Medulla oblongata (tissue), 1 donor: ENCODE measurements around the gene GABBR2.

Experiments used
- DNase-seq: peaks from one replicate; pipeline ENCODE4 v3.0.0-alpha.2; 2015; ENCODE audit errors: extremely low spot score

The GABBR2 gene

DNA sequence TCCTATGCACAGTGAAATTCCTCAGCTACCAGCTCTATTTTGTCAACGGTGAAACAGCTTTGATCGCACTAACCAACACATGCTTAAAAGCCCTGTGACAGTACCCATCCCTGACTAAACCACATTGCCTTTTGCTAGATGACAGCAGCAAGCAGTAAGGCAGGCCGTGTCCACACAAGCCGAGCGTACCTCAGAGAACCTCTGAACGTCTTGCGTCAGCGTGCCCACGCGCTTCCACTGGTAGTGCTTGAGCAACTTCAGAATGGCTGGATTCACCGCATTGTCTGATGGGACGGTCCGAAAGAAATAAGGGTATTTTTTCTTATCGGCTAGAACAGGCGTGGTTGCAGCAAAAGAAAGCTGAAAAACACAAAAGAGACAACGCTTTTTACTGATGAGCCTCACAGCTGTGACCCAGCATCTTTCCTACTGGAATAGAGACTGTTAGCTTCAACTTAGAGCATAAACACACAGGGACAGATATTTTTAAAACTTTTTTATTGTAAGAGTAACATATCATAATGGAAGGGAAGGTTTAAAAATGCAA lies 167.0 kb downstream of the GABBR2 start:
- DNase-seq: no peak

GRCh38 chr9:98540476-98540875 lies 168.3 kb downstream of the GABBR2 start:
- no peak for DNase-seq

- no peak for DNase-seq
Observed at GRCh38 chr9:98539954-98540353, 168.8 kb downstream of the GABBR2 start.

- DNase-seq: peak; percentile 10
Observed at GRCh38 chr9:98538626-98539031, 170.1 kb downstream of the GABBR2 start.

DNA sequence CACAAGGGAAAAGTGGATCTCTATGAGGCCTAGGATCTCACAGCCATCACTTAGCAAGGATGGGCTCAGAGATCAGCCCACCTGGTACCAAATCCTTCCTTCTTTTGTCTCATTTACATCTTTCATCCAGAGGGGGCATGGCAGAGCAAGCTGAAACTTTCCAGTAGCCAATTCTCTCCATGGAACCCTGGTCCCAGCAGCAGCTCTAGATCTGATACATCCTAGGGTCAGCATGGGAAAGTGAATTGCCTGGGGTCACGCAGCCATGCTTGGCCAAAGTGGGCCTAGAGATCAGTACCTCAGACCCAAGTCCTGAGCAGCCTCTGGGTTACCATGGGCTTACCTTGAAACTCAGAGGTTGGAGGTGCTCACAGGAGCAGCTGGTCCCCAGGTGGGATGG lies 170.5 kb downstream of the GABBR2 start:
- DNase-seq: no peak

DNA sequence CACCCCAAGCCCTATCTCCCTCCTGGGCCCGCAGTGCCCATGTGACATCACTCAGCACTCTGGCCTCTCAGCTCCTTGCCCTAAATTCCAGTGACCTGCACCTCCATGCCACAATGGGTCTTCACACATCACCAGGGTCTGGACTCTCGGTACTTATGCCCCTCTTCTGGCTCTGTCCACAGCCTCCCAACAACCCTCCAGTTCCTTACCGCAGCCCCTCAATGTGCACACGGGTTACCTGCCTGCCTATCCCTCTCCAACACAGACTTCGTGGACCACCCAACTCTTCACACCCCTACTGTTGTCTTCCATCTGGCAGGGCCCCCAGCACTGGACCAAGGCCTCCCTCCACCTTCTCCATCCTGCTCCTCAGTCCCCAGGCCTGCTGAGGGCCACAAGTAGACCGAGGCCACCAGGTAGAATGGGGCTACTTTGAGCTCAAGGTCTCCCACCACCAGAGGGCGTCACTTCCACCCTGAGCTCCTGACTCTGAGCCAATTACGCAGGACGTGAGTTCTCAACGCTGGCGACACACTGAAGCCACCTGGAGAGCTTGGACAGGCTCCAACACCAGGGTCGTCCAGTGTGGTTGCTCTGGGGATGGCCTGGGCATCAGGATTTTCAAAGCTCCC lies 172.1 kb downstream of the GABBR2 start:
- DNase-seq: no peak

DNA sequence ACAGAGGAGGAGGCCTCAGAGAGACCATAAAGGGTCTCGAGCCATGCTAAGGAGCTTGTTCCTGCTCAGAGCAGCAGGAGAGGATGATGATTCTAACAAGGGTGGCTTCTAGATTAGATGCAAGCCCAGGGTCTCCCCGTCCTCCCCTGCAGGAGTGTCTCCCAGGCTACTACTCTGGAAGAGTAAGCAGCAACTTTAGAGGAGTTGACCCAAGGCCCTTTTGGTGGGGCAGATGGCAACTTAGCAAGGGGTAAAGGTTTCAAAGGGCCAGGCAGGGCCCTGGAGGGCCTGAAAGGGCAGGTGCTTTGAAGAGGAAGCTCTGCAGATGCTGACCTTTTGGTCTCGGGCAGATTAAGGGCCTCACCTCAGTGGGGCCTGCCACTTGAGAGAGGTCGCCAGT lies 174.9 kb downstream of the GABBR2 start:
- no peak for DNase-seq

GRCh38 chr9:98533132-98533531 lies 175.6 kb downstream of the GABBR2 start:
- no peak for DNase-seq

DNA sequence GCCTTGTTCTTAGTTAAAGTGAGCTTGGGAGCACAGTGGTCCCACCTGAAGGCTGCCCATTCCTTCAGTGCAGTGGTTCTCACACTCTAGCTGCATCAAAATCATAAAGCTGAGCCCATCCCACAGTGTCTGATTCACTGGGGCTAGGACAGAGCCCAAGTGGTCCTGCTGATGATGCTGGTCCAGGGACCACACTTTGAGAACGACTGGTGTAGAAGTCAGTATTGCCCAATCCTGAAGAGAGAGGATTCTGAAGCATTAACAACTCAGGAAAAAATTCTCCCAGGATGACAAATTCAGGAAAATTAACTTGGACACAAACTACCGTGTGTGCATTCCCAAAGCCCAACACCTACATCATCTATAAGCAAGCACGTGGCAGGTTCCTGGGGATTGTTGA lies 176.2 kb downstream of the GABBR2 start:
- DNase-seq: no peak

DNA sequence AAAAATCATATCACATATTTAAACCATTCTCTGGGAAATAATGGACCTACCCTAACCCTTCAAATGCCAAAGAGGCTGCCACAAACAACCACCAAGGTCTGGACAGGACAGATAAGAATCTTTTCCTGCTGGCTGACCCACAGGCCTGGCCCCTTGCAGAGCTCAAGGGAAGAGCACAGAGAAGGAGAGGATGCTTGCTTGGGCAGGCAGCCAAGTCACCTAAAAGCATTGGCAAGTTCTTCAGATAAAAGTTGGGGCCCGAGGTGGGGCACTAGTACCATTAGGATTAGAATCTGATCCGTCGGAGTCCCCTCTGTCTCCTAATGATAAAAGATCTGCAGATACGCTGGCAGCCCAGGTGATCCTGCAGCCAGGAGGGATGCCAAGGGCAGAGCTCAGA lies 176.6 kb downstream of the GABBR2 start:
- DNase-seq: no peak

DNA sequence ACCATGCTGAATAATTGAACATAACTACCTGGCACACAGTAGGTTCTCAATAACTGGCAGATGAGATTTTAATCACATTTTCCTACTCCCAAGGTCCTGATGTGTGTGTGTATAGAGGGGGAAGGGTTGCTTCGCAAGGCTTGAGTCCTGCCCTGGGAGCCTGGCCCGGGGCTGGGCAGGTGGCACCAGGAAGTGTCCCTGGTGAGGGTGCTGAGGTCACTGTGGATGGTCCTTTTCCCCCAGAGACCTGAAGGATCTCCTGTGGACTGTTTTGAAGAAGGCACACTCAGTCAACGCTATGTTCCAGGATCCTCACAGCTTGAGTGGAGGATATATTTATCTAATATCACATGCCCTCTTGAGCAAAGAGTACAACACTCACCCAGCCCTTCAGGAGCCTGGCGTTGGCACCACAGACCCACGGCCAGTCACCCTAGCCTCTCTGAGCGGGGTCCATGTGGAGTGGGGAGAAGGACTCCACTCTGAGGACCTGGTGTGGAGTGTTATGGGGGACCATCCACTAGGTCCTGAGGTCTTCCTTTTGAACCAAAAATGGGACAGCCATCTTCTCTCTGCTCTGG lies 177.8 kb downstream of the GABBR2 start:
- DNase-seq: no peak

DNA sequence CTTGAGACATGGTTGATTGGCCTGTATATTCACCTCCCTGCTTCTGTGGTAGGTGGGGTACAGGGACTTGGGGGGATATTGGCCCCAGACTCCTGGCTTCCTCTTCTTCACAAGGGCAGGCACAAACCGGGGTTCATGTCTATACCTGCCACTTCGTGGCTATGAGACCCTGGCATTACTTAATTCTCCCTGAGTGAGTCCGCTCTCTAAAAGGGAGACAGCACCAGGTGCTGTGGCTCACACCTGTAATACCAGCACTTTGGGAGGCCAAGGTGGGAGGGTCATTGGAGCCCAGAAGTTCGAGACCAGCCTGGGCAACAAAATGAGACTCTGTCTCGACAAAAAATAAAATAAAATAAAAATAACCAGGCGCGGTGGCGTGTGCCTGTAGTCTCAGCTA lies 178.5 kb downstream of the GABBR2 start:
- DNase-seq: no peak

DNA sequence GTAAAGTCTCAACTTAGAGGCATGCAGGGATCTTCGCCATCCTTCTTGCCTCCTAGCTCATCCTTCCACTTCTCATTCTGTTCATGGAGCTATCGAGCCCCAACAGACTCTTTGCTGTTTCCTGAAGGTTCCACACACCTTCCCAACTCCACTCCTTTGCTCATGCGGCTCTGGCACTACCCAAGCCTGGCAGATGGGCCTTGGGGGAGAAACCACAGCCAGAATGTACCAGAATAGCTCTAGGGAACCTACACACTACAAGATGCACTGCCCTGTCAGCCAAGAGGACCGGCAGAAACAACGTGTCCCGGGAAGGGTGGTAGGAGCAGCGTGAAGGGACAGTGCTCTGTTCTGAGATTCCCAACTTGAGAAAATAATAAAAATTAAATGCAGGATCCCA lies 178.9 kb downstream of the GABBR2 start:
- no peak for DNase-seq

DNA sequence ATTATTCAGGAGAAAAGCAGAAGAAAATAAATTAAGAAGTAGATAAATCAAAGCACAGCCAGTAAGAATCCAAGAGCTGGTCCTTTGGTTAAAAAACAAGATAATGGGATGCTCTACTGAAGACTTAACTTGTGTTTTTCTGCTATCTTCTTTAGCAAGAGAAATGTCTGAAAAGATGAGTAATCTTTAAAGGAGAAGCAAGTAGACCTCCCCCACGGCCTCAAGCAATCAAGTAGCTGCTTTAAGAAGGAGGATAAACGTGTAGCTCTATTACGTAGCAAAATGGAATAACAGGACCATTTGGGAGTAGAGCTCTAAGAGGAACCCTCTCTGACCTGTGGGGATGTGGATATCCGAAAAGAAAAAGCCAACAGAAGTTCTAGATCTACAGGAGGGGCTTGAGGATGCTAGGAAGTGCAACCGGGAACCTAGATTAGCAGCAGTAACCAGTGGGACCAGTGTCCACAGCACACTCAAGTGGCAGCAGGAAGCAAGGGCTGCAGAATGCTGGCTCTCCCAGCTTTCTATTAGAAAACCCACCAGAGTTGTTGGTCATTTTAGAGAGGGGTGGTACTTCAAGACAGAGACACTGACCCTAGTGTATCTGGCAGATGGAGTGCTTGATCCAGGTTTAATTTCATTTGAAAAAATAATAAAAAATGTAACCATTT lies 185.4 kb downstream of the GABBR2 start:
- DNase-seq: no peak

DNA sequence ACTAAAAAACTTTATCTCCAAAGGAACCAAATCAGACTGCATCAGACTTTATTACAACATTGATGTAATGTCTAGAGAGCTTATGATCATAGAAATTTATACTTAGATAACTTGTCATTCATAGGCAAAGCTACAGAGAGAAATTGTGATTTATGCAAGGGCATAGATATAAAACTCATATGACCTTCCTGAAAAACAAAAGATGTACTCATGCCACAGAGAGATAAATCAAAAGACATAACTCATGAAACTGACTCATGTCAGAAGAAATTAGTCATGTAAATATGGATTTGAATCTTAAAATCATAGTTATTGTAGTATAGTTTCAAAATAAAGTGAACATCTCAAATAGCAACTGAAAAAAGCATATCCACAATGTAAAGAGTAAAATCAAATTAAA lies 186.2 kb downstream of the GABBR2 start:
- no peak for DNase-seq

- no peak for DNase-seq
Observed at GRCh38 chr9:98521141-98521540, 187.6 kb downstream of the GABBR2 start.

DNA sequence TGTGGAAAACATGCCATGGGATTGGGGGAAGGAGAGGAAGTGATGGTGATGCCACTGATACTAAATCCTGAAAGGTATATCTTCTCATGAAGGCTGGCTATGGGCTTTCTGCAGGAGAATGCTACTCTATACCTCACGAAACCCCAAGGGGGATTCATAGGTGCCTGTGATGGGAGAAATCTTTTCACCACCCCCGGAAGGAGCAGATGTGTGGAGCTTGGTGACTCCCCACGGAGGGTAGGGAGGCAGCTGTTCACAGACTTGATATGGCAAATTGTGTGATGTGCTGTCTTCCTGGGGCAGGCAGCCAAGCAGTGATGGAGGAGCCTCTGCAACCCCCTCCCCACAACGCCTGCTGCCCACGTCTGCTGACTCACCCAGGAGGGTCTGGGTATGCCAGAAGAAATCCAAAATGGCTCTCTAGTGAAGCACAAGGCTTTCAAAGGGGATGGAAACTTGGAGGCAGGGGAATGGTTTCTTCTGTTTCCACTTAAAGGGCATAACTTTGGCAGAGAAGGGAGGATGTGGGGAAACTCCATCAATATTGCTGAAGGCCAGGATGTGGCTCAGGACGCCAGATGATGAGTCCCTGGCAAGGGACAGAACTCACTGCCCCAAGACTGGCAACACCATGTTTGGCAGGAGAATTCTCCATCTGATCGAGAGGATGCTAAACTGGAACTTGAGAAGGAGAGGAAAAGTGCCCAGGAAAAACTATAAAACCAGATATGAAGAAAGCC lies 188.3 kb downstream of the GABBR2 start:
- DNase-seq: no peak

DNA sequence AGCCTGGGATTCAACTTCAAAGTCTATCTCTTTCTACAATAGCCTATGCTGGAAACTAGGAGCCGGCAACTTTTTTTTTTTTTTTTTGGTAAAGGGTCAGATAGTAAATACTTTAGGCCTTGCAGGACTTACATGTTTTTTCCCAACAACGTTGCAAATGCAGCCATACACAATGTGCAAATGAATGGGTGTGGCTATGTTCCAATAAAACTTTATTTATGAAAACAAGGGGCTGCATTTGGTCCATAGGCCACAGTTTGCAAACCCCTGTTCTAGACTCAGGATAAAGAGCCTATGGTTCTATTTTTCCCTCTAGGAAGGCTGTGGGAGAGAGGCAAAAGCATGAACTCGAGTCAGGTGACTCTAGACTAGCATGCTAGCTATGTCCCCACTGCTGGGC lies 189.1 kb downstream of the GABBR2 start:
- DNase-seq: no peak

DNA sequence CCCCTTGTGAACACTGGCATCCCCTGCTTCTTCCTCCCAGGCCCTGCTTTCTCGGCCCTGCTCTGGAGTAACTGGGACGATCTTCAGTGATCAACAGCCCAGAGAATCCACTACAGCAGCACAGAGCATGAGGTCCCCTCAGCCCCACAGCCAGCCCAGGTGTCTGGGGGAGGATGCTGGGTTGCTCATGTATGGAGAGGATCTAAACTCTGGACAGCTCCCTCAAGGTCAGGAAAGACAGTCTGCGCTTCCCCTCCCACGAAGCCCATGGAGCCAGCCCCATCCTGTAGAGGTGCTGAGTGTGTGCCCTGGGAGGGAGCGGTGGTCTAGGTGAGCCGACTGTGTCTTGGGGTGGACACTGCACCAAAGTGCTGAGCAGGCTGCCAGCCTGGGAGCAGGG lies 190.2 kb downstream of the GABBR2 start:
- DNase-seq: no peak

- DNase-seq: no peak
Observed at GRCh38 chr9:98517761-98518160, 191.0 kb downstream of the GABBR2 start.

DNA sequence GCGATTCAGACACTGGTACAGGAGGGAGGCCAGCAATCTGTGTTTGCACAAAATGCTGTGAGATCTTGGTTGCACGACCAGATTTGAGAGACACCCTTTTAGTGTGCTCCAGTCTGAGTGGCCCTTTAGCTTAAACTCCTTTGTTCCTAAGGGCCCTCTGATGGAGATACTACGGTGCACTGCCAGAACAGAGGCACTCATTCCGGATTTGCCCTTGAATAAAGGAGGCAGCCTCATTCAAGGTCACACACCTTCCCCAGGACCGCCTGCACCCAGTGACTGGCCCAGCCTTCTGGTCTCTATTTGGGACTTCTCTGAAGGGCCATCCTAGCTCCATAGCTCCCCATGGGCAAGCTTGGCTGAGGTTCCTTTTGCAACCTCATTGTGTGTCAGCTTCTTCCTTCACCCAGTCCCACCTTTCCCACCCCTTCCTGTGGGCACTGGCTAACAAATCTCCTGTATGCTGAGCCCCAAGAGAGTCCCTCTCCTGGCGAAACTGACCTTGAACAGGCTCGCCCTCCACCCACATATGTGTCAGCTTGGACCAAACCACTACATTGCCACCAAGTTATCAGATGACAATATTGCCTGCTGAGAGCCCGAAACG lies 191.7 kb downstream of the GABBR2 start:
- no peak for DNase-seq
